ENCODE measurements around the gene HCST. TPM values are rescaled to one million over a fixed set of nuclear protein-coding genes. Genes with fewer than 3 reads are reported as not detected.

The HCST gene
- total RNA-seq (10 to 100 TPM in 1 of 10 donors, 1 to 10 TPM in 9; 1.7 to 22.8 (median 4.5) TPM), polyA plus RNA-seq (10 to 100 TPM; 10.6 to 17.6 TPM)
- long read RNA-seq, donor 1, partial matches to known transcripts: 0 of 1 reads
- long read RNA-seq, donor 1, other reads (novel, unspliced or antisense): 0 of 1 reads
- long read RNA-seq, donor 2, partial matches to known transcripts: 0 of 3 reads
- long read RNA-seq, donor 2, other reads (novel, unspliced or antisense): 0 of 3 reads
- long read RNA-seq, donor 3: 0 reads

- no peak for DNase-seq
- Histone ChIP-seq H3K9me3 (no peaks in the 10 kb centered on the region), H3K36me3 (peaks cover 0 to 31% (median 0%) of the 10 kb centered on the region in 9 donors), H3K27me3 (no peaks in the 10 kb centered on the region), H3K4me1 (peaks cover 0 to 67% (median 12%) of the 10 kb centered on the region in 9 donors), H3K27ac (peak within 1 kb of the TSS in 6 of 10 donors; percentile 81 to 96 (median 87)), H3K4me3 (peak within 1 kb of the TSS in 7 of 10 donors; percentile 7 to 88 (median 68))
- no peak for TF ChIP-seq CTCF (IDR thresholded peaks at IDR 0.05)
- WGBS, 2 donors: 31 to 34% methylated on average over 6 of the region's 6 CpGs
- intact Hi-C loops (cut with DNase I): loop anchor here in 1 of 10 donors (2.0 kb wide), 1 partner anchor 29 kb away; no protein-coding TSS in a partner anchor
- ATAC-seq: peak in 1 of 8 donors; percentile 9
Measured at GRCh38 chr19:35901854-35902661, at the start of gene HCST. HCST (plus strand) TSS chr19:35902529; CDS start chr19:35902594, 65 bp downstream.

GRCh38 chr19:35853038-35853756 is 49.1 kb upstream of the HCST start:
- intact Hi-C loops (cut with DNase I): no loop called here
- 56 to 70% methylated on average over 8 of the region's 8 CpGs for WGBS, 2 donors
- no peak for DNase-seq
- no peak for TF ChIP-seq CTCF (IDR thresholded peaks at IDR 0.05)
- H3K9me3 ChIP-seq: no peaks in the 10 kb centered on the region
- H3K4me1 ChIP-seq: peaks cover 0 to 16% (median 11%) of the 10 kb centered on the region in 9 donors
- no peak for ATAC-seq
- H3K36me3 ChIP-seq: no peaks in the 10 kb centered on the region
- H3K27me3 ChIP-seq: peaks cover 11 to 98% (median 93%) of the 10 kb centered on the region in 7 donors
- no peak overlapping the region for H3K4me3 ChIP-seq
- H3K27ac ChIP-seq: no peak overlapping the region

- Histone ChIP-seq H3K4me1 (peaks cover 0 to 29% (median 12%) of the 10 kb centered on the region in 9 donors), H3K27ac (no peak within 1 kb of the TSS), H3K4me3 (peak within 1 kb of the TSS; percentile 1 to 63 (median 52)), H3K9me3 (no peaks in the 10 kb centered on the region), H3K27me3 (peaks cover 20 to 98% (median 93%) of the 10 kb centered on the region in 7 donors), H3K36me3 (no peaks in the 10 kb centered on the region)
- TF ChIP-seq CTCF (IDR thresholded peaks at IDR 0.05): no peak
- ATAC-seq: peak in 5 of 8 donors; percentile 16 to 47 (median 34)
- 0 to 1% methylated on average over 42 of the region's 42 CpGs for WGBS, 2 donors
- DNase-seq: no peak
- intact Hi-C loops (cut with DNase I): no loop called here
Measured at GRCh38 chr19:35856546-35857149, 45.7 kb upstream of the HCST start, which contains the start of gene KIRREL2. KIRREL2 (plus strand) TSS chr19:35856911; CDS start chr19:35857120, 209 bp downstream.

Measured in heart right ventricle (tissue), 16 donors.